GM12892 (cell line): ENCODE data around the gene IRF7.

ENCODE experiments used
- POLR2A ChIP-seq: IDR thresholded peaks from 2 replicates; pipeline ENCODE4 v1.6.1; 2011; ENCODE audit warnings: low read depth, low read length, control low read depth
- POLR2AphosphoS5 ChIP-seq: IDR thresholded peaks from 2 replicates; pipeline ENCODE4 v1.6.1; 2011; ENCODE audit warnings: low read depth, low read length, control low read depth
- TAF1 ChIP-seq: IDR thresholded peaks from 2 replicates; pipeline ENCODE4 v1.6.1; 2011; ENCODE audit warnings: low read depth, mild to moderate bottlenecking, control low read depth, low read length, borderline replicate concordance

DNA sequence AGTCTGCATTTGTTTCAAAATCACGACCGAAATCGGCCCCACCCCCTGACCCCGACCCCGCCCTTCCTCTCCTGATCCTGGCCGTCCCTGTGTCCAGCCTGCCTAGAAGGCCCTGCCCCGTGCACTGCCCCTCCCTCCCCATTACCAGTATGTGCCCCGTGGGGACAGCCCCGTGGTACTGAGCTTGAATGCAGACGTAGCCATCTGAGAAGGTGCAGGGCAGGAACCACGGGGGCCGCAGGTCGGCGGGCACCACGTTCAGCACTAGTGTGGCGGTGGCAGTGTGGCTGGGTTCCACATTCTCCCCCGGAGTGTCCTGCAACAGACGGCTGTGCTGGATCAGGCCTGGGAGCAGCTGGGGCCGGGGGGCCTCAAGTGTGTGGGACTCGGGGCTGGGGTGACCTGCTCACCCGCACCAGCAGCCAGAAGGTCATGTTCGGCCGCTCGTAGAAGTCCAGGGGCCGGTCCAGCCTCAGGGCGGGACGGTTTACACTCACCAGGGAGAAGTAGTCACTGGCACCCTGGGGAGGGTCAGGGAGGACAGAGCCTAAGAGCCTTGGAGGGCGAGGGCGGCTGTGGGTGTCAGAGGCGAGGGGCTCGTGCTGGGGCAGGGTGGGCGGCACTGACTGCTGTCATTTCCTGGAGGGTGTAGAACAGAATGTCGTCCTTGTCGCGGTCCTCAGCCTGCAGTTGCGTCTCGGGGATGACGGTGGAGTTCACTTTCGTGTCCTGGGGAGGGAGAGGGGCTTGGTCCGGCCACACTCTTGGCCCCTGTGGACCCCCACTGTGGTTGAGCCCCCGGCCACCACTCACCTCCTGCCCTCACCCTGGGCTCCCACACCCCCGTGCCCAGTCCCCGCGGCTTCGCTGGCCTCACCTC is 5.4 kb upstream of the IRF7 start:
- no peak for TF ChIP-seq POLR2A
- no peak for TF ChIP-seq TAF1
- 0 out of 2 replicates have a peak, but pooled peaks have one; percentile 33 for TF ChIP-seq POLR2AphosphoS5
